Effector memory CD8-positive, alpha-beta T cell (primary cell): ENCODE results near the gene DDIAS.
A peak's percentile ranks its signal among the peaks of the same experiment; 100 is the strongest.
"Not testable (repeated sequence)": the region's sequence is repeated elsewhere in the genome, so short reads cannot be mapped to it uniquely, and the experiment has no call there.

ENCODE experiments used
- ATAC-seq: fragments of 150-1000 bp; cut with Tn5 transposase; replicated peaks from 2 replicates; pipeline ENCODE4 v1.10.0; 2021; ENCODE audit warnings: mild to moderate bottlenecking, moderate library complexity
- DNase-seq, 3 experiments: peaks; one replicate each; pipeline ENCODE4 v3.0.0; 2021
- H3K27ac Mint-ChIP-seq, 2 donors: one replicate each; pipeline ENCODE4 v1.8.0; 2022; ENCODE audit warnings: mild to moderate bottlenecking in 2 of 2, mixed read lengths in 2 of 2, moderate library complexity in 2 of 2
- H3K27me3 Mint-ChIP-seq, 2 donors: one replicate each; pipeline ENCODE4 v1.8.0; 2022; ENCODE audit warnings: mixed read lengths in 2 of 2
- H3K36me3 Mint-ChIP-seq: one replicate; pipeline ENCODE4 v1.8.0; 2022; ENCODE audit warnings: mild to moderate bottlenecking, moderate library complexity, mixed read lengths; ENCODE audit not compliant: insufficient read depth
- H3K4me1 Mint-ChIP-seq, 2 donors: one replicate each; pipeline ENCODE4 v1.8.0; 2022; ENCODE audit warnings: low read depth in 2 of 2, mixed read lengths in 2 of 2
- H3K4me3 Mint-ChIP-seq, 2 donors: one replicate each; pipeline ENCODE4 v1.8.0; 2022; ENCODE audit warnings: mild to moderate bottlenecking in 2 of 2, mixed read lengths in 2 of 2, moderate library complexity in 2 of 2
- H3K9me3 Mint-ChIP-seq, 2 donors: one replicate each; pipeline ENCODE4 v1.8.0; 2022; ENCODE audit warnings: mixed read lengths in 2 of 2

Gene DDIAS

DNA sequence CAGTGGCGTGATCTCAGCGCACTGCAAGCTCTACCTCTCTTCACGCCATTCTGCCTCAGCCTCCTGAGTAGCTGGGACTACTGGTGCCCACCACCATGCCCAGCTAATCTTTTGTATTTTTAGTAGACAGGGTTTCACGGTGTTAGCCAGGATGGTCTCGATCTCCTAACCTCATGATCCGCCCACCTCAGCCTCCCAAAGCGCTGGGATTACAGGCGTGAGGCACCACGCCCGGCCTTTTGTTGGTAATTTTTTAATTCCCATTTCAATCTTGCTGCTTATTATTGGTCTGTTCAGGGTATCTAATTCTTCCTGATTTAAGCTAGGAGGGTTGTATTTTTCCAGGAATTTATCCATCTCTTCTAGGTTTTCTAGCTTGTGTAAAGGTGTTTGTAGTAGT, 18.2 kb downstream of the DDIAS start:
- DNase-seq, H3K27me3 Mint-ChIP-seq, H3K36me3 Mint-ChIP-seq, ATAC-seq: not testable (repeated sequence)
- peak overlapping the region; percentile 94 to 96 for H3K27ac Mint-ChIP-seq
- H3K9me3 Mint-ChIP-seq = peaks cover 3 to 17% of the 10 kb centered on the region in 2 donors
- H3K4me1 Mint-ChIP-seq = peaks cover 24% of the 10 kb centered on the region in 2 donors
- H3K4me3 Mint-ChIP-seq = peak overlapping the region; percentile 71 to 76

DNA sequence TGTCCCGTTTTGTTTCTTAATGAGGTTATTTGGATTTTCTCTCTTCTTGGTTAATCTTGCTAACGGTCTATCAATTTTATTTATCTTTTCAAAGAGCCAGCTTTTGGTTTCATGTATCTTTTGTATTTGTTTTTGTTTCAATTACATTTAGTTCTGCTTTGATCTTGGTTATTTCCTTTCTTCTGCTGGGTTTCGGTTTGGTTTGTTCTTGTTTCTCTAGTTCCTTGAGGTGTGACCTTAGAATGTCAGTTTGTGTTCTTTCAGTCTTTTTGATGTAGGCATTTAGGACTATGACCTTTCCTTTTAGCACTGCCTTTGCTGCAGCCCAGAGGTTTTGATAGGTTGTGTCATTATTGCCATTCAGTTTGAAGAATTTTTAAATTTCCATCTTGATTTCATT, 18.7 kb downstream of the DDIAS start:
- peaks cover 24% of the 10 kb centered on the region in 2 donors for H3K4me1 Mint-ChIP-seq
- peak overlapping the region; percentile 94 to 96 for H3K27ac Mint-ChIP-seq
- H3K9me3 Mint-ChIP-seq = peaks cover 3 to 17% of the 10 kb centered on the region in 2 donors
- not testable (repeated sequence) for ATAC-seq, H3K36me3 Mint-ChIP-seq, DNase-seq, H3K27me3 Mint-ChIP-seq
- peak overlapping the region; percentile 71 to 76 for H3K4me3 Mint-ChIP-seq

DNA sequence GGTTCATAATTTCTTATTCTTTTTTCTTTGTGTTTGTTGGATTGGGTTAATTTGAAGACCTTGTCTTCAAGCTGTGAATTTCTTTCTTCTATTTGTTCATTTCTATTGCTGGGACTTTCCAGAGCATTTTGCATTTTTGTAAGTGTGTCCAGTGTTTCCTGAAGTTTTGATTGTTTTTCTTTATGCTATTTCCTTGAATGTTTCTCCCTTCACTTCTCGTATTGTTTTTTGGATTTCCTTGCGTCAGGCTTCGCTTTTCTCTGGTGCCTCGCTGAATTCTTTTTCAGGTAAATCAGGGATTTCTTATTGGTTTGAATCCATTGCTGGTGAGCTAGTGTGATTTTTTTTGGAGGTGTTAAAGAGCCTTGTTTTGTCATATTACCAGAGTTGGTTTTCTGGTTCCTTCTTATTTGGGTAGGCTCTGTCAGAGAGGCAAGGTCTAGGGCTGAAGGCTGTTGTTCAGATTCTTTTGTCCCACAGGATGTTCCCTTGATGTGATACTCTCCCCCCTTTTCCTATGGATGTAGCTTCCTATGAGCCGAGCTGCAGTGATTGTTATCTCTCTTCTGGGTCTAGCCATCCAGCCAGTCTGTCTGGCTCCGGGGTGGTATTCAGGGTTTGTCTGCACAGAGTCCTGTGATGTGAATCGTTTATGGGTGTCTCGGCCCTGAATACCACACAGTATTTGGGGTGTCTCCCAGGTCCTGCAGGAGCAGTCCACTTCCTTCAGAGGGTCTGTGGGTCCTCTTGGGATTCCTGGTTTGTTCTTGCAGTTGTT, 21.0 kb downstream of the DDIAS start:
- H3K27me3 Mint-ChIP-seq, H3K36me3 Mint-ChIP-seq, H3K4me3 Mint-ChIP-seq, DNase-seq, ATAC-seq: not testable (repeated sequence)
- Mint-ChIP-seq H3K4me1 (peaks cover 25 to 29% of the 10 kb centered on the region in 2 donors), H3K27ac (peak overlapping the region in 1 of 2 donors; percentile 8), H3K9me3 (peaks cover 3 to 17% of the 10 kb centered on the region in 2 donors)

DNA sequence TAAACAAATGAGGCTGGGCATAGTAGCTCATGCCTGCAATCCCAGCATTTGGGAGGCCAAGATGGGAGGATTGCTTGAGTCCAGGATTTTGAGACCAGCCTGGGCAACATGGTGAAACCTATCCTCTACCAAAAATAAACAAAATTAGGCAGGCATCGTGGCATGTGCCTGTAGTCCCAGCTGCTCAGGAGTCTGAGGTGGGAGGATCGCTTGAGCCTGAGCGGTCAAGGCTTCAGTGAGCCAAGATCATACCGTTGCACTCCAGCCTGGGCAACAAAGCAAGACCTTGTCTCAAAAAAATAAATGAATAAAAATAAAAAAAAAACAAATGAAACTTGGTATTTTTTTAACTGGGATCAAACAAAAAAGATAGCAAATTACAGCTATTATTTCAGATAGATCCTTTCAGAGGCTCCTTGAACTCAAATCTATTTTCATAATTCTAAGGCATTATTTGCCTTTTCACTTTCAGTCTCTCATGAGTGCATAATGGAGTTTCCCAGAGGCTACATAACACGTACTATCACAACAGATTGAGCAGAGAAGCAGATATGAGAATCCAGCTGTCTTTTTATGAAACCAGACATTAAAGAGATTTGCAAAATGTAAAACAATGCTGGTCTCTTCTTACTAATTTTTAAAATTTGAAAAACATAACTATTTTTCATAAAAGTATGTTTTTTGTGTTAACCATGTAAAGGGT, 23.1 kb downstream of the DDIAS start:
- Mint-ChIP-seq H3K27ac (no peak overlapping the region), H3K4me3 (no peak overlapping the region)

DNA sequence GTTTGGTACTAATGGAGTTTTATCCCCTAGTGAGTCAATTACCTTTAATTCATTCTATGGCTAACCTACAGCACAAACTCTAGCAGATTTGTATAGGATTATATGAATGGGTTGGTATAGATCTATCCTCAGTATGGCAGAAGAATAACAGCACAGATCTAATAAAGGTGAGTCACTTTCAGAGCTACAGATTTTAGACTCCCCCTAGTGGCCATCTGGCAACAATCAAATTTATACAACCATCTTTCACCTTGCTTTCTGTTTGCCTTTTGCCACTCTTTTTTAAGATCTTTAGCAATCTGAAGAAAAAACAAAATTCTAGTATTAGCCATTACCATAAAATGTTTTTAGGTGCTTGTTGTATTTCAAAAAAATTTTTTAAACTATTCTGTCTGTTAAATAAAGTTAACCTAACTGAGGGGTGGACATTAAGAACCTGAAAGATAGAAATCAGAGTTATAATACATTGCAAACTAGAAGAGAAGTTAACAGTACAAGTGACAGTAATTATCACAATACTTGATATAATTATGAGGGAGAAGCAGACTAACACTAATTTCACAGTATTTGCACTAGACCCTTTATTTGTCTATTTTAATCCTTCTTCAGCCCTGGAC, 25.8 kb downstream of the DDIAS start:
- H3K27ac Mint-ChIP-seq = peak overlapping the region; percentile 44 to 78
- peaks cover 3 to 10% of the 10 kb centered on the region in 2 donors for H3K4me1 Mint-ChIP-seq
- ATAC-seq = peak; percentile 94
- no peaks in the 10 kb centered on the region for H3K27me3 Mint-ChIP-seq
- H3K36me3 Mint-ChIP-seq = no peaks in the 10 kb centered on the region
- no peak overlapping the region for H3K4me3 Mint-ChIP-seq
- no peaks in the 10 kb centered on the region for H3K9me3 Mint-ChIP-seq
- peak; percentile 23 to 34 (median 30) for DNase-seq

More for the DNA sequence above, 23.1 kb downstream of the DDIAS start:
- Mint-ChIP-seq H3K9me3 (peaks cover 3 to 10% of the 10 kb centered on the region in 2 donors), H3K27me3 (no peaks in the 10 kb centered on the region), H3K4me1 (peaks cover 18 to 29% of the 10 kb centered on the region in 2 donors), H3K36me3 (peaks cover 2% of the 10 kb centered on the region)
- ATAC-seq (no peak), DNase-seq (no peak)

DNA sequence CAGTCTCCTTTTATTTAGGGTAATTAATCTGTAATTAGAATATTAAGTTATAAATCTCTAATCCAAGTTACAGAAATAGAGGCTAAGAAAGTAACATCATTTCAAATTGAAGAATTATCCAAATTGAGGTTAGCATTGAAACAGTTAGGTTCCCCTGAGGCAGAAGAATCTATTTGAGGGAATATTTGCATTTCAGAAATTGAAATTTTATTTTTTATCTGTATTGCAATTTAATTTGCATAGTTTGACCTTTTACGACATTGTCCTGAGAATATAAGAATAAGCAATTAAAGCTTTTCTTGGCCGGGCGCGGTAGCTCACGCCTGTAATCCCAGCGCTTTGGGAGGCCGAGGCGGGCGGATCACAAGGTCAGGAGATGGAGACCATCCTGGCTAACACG, 27.6 kb downstream of the DDIAS start:
- DNase-seq = no peak
- H3K27ac Mint-ChIP-seq = no peak overlapping the region

DNA sequence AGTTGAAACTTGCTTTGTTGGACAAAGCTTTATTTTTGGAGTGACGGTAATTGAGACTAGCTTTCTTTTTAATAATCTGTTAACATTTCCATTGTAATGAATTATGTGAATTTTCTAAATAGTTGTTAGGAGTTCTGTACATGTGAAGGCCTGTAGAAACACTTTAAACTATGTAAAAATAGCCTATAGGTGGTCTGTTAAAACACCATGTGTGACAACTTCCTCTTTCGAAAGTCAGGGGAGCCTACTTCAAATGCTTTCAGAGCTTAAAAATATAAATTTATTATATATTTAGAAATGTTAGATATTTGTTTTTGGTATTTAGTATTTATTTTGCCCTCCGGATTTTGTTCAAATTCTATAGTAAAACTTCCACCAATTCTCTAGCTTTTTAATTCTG, 28.7 kb downstream of the DDIAS start:
- no peak for DNase-seq
- H3K9me3 Mint-ChIP-seq = no peaks in the 10 kb centered on the region
- no peaks in the 10 kb centered on the region for H3K27me3 Mint-ChIP-seq
- no peaks in the 10 kb centered on the region for H3K36me3 Mint-ChIP-seq
- peaks cover 2 to 6% of the 10 kb centered on the region in 2 donors for H3K4me1 Mint-ChIP-seq
- no peak overlapping the region for H3K27ac Mint-ChIP-seq
- no peak for ATAC-seq
- H3K4me3 Mint-ChIP-seq = no peak overlapping the region

More for the DNA sequence above, 27.6 kb downstream of the DDIAS start:
- H3K36me3 Mint-ChIP-seq = no peaks in the 10 kb centered on the region
- H3K4me1 Mint-ChIP-seq = peaks cover 2 to 6% of the 10 kb centered on the region in 2 donors
- H3K27me3 Mint-ChIP-seq = no peaks in the 10 kb centered on the region
- no peak overlapping the region for H3K4me3 Mint-ChIP-seq
- no peak for ATAC-seq
- no peaks in the 10 kb centered on the region for H3K9me3 Mint-ChIP-seq

DNA sequence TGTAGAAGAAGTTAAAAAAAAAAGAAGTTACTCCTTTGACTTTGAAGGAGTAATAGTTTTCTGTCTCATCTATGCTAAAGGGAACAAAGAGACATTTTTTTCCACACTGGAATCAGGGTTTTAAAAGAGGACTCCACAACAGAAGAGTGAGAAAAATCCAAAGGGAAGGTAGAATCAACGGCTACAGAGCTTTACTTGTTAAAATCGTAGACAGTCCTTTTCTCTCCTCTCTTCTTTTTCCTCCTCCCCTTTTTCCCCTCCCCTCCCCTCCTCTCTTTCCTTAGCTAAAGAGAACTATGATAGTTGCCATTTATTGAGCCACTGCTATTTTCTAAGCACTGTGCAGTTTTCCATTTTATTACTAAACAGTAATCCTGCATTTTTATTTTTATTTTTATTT, 29.2 kb downstream of the DDIAS start:
- DNase-seq (no peak), ATAC-seq (no peak)
- H3K27ac Mint-ChIP-seq = no peak overlapping the region
- H3K4me1 Mint-ChIP-seq = peaks cover 2 to 6% of the 10 kb centered on the region in 2 donors
- no peak overlapping the region for H3K4me3 Mint-ChIP-seq
- H3K36me3 Mint-ChIP-seq = no peaks in the 10 kb centered on the region
- no peaks in the 10 kb centered on the region for H3K27me3 Mint-ChIP-seq
- H3K9me3 Mint-ChIP-seq = no peaks in the 10 kb centered on the region

DNA sequence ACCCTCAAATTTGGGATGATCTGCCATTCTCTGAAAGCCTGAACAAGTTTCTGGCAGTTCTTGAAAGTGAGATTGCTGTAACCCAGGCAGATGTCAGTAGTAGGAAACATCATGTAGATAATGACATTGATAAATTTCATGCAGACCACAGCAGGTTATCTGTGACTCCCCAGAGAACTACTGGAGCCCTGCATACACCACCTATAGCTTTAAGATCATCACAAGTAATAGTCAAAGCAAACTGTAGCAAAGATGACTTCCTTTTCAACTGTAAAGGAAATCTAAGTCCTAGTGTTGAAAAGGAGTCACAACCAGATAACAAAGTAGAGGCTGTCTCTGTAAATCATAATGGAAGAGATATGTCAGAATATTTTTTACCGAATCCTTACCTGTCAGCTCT, 31.0 kb downstream of the DDIAS start:
- DNase-seq (no peak), ATAC-seq (no peak)
- Mint-ChIP-seq H3K4me3 (no peak overlapping the region), H3K27ac (no peak overlapping the region), H3K4me1 (peaks cover 0 to under 1% of the 10 kb centered on the region in 2 donors), H3K27me3 (no peaks in the 10 kb centered on the region), H3K9me3 (no peaks in the 10 kb centered on the region), H3K36me3 (no peaks in the 10 kb centered on the region)

DNA sequence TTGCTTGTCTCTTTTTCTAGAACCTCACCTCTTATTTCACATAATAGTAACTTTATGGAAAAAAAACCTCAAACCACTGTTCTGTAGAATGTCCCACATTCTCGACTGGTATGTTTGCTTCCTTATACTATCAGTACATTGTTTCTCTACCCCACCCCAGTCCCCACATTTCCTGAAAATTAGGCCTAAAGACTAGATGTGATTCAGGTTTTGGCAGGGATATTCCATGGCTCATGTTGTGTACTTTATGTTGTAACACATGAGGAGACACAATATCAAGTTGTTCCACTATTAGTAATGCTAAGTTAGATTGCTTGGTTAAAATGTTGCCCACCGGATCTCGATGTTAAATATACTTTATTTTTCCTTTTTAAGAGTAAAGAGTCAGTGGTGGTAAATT, 34.7 kb downstream of the DDIAS start:
- Mint-ChIP-seq H3K36me3 (no peaks in the 10 kb centered on the region), H3K4me1 (no peaks in the 10 kb centered on the region), H3K9me3 (no peaks in the 10 kb centered on the region), H3K27ac (no peak overlapping the region), H3K27me3 (no peaks in the 10 kb centered on the region), H3K4me3 (no peak overlapping the region)
- no peak for DNase-seq
- no peak for ATAC-seq

DNA sequence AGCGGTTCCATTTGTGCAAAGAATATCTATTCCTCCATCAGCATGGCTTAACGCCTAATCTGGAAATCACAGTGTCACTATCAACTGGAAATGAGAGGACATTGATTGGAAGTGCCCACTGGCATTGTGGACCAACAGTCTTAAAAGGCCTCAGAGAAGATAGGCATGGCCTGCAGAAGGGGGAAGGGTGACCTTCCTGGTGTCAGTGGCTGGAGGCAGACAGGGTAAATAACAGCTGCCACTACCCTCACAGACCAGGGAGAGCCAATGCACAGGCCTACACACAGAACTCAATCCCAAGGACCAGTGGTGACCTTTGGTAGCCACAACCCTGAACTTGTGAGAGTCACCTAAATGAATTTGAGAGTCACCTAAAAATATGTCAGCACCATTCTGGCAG, 36.0 kb downstream of the DDIAS start:
- Mint-ChIP-seq H3K4me3 (no peak overlapping the region), H3K4me1 (no peaks in the 10 kb centered on the region), H3K27me3 (no peaks in the 10 kb centered on the region), H3K9me3 (no peaks in the 10 kb centered on the region), H3K27ac (no peak overlapping the region), H3K36me3 (no peaks in the 10 kb centered on the region)
- no peak for ATAC-seq
- DNase-seq = no peak

DNA sequence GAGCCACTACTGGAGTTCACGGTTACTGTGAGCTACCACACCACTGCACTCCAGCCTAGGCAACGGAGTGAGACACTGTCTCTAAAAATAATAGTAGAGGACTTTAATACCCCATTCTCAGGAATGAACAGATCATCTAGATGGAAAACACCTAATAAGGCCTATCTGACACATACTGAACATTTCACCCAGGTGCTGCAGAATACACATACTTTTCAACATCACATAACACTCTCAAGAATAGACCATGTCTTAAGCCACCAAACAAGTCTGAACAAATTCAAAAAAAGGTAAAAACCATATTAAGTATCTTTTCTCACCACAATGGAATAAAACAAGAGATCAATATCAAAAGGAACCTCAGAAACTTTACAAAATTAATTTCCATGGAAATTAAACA, 37.9 kb downstream of the DDIAS start:
- Mint-ChIP-seq H3K9me3 (no peaks in the 10 kb centered on the region), H3K27ac (no peak overlapping the region), H3K4me3 (no peak overlapping the region), H3K4me1 (no peaks in the 10 kb centered on the region), H3K27me3 (no peaks in the 10 kb centered on the region), H3K36me3 (no peaks in the 10 kb centered on the region)
- DNase-seq (no peak), ATAC-seq (no peak)

DNA sequence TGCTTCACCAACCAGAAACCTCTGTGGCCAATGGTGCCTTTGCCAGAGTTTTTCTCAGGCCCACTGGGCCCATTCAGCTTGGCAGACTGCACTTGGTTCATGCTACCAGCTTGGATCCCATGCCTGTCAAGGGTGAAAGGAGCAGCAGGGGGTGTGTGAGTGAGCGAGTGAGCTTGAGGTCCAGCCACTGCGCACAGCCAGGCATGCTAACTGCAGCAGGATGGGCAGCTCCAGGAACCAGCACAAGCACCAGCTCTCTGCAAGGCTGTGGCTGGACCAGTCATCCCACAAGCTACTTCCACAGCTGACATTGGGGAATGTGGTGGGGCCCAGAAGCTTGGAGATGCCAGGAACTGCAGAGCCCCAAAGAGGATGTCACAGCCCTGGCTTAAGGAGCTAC, 40.8 kb downstream of the DDIAS start:
- no peaks in the 10 kb centered on the region for H3K36me3 Mint-ChIP-seq
- ATAC-seq = no peak
- H3K27me3 Mint-ChIP-seq = no peaks in the 10 kb centered on the region

More for the DNA sequence above, 40.8 kb downstream of the DDIAS start:
- no peak for DNase-seq
- H3K27ac Mint-ChIP-seq = no peak overlapping the region
- no peak overlapping the region for H3K4me3 Mint-ChIP-seq
- H3K4me1 Mint-ChIP-seq = no peaks in the 10 kb centered on the region
- no peaks in the 10 kb centered on the region for H3K9me3 Mint-ChIP-seq
